GM18499 (cell line): Measurements from ENCODE around the gene GNS.
"Not testable (repeated sequence)": the region's sequence is repeated elsewhere in the genome, so short reads cannot be mapped to it uniquely, and the experiment has no call there.

Experiments
- ATAC-seq: cut with Tn5 transposase; IDR thresholded peaks from one replicate; pipeline ENCODE4 v1.9.1; 2021; ENCODE audit warnings: moderate number of reproducible peaks; ENCODE audit not compliant: insufficient read depth, unreplicated experiment

The GNS gene

GRCh38 chr12:64780531-64781279 is 21.5 kb upstream of the GNS start:
- ATAC-seq: no peak

DNA sequence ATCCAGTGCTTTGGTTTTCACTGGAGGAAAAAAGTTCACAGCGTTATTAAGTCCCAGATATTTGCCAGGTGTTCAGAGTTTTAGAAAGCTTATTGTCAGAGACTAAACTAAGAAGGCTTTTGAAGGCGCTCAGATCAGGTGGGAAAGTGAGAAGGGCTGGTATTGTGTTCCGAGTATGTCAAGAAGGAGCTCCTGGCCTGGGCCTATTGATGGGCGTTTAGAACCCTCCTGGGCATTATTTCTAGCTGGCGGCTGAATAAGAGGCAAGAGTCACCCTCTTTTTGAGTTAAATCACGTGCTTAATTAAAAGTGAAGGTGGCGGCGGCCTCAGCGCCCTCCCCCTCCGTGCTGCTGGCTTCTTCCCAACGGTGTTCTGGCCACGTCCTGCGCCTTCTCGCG is 20.9 kb upstream of the GNS start:
- ATAC-seq: no peak

DNA sequence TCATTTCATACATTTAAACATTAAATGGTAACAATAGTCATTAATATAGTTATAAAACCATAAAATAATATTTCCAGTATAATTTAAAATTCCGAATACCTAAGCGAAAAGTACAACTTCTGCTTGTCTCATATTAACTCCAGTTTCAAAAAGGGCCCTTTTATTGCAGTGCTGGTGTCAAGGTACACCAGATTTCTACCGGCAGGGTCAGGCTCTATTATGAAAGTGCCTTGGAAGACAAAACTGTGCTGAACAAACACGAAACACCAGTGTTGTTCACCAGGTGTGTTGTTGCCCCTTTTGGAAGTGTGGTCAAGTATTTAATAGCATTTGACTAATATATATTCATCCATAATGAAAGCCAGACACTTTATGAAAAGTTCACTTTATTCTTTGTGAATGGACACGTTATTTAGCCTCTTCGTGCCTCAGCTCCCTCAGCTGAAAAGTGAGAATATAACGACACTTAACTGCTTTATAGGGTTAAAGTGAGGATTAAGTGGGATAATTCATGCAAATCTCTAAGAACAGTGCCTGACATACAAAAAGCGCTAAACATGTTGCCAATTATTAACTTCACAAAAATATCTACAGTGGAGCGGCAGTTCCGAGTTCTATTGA is 20.3 kb upstream of the GNS start:
- no peak for ATAC-seq

DNA sequence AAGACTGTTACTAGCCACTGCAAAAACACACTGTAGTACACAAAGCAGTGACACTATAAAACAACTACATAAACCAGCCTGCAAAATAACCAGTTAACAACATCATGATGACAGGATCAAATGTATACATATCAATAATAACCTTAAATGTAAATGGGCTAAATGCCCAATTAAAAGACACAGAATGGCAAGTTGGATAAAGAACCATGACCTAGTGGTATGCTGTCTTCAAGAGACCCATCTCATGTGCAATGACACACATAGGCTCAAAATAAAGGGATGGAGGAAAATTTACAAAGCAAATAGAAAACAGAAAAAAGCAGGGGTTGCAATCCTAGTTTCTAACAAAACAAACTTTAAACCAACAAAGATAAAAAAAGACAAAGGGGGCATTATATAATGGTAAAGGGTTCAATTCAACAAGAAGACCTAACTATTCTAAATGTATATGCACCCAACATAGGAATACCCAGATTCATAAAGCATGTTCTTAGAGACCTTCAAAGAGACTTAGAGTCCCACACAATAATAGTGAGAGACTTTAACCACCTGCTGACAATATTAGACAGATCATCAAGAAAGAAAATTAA is 16.0 kb upstream of the GNS start:
- ATAC-seq: not testable (repeated sequence)

DNA sequence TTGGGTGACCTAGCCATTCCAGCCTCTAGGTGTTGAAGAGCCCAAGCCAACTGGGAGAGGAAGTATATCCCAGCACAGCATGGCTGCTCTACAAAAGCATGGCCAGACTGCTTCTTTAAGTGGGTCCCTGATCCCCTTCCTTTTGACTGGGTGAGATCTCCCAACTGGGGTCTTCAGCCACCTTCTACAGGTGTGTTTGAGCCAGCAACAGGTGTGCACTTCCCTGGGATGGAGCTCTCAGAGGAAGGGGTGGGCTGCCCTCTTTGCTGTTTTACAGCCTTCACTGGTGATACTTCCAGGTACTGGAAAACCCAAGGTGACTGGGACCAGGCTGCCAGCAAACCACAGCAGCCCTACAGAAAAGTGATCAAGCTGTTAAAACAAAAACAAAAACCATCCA is 14.2 kb upstream of the GNS start:
- no peak for ATAC-seq

GRCh38 chr12:64767495-64767894 is 8.3 kb upstream of the GNS start:
- no peak for ATAC-seq

GRCh38 chr12:64760808-64761573 is 1.8 kb upstream of the GNS start:
- no peak for ATAC-seq

DNA sequence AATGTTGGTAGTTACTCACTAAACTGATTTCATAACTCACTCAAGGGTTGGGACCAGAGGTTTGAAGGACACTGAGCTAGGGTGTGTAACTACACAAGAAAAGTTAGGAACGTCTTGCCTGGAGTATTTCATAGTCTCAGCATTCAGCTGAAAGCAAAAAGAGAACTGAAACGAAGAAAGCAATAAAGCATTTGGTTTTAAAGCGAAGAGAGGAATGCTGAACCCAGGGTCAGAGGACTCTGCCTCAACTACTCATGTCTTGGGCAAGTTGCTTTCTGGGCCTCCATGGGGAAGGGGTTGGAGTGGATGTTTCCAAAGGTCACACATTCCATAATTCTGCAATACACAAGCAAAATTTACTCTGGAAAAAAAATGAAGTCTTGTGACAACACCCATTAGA is 1.4 kb downstream of the GNS start:
- ATAC-seq: no peak

DNA sequence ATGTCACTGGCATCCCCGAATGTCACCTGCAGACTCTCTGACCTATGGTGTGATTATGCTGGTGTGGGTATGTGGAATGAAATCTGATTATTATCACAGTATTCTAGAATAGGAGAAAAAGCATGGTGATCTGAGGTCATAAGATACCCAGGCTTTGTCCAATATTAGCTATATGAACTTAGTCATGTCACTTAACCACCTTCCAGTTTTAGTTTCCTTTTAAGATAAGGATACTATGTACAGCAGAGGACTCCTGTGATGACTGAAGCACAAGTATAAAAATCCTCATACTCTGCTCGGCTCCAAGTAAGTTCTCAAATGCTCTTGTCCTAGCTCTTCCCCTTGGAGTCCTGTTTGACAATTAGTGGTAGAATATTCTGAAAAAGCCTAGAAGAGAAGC is 2.8 kb downstream of the GNS start:
- ATAC-seq: no peak

GRCh38 chr12:64753427-64753826 is 5.8 kb downstream of the GNS start:
- no peak for ATAC-seq

GRCh38 chr12:64752833-64753238 is 6.4 kb downstream of the GNS start:
- ATAC-seq: no peak

DNA sequence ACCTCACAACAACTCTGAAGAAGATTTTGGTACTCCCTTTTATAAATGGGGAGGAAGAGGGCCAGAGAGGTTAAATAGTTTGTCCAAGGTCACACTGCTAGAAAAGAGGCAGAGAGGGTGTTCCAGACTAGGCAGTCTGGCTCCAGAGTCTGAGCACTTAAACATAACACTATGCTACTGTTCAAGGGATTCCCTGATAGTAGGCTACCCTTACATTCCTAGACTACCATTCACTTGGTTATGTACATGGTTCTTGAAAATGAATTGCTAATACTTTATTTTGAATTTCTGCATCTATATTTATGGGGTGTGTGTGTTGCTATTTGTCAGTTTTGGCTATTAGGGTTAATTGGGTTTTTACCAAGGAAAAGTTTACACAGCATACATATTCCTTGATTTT is 7.2 kb downstream of the GNS start:
- ATAC-seq: no peak

- ATAC-seq: no peak
These were observed 9.6 kb downstream of the GNS start for GRCh38 chr12:64749461-64750200.

- ATAC-seq: no peak
These were observed 11.5 kb downstream of the GNS start for GRCh38 chr12:64747695-64748094.

GRCh38 chr12:64746663-64747062 is 12.5 kb downstream of the GNS start:
- ATAC-seq: no peak

DNA sequence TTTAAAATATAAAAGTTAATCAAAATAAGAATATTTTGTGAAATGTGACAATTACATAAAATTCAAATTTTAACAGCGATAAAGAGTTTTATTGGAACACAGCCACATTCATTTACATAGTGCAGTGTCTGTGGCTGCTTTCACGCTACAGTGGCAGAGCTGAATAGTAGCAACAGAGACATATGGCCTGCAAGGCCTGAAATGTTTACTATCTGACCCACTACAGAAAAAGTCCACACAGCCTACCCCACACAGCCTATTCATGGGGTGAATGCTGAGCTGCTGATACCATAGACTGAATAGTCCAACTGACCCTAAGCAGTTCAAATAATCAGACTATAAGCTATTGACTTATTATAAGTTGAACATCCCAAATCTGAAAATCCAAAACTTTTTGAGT is 13.2 kb downstream of the GNS start:
- no peak for ATAC-seq

GRCh38 chr12:64745259-64745807 is 13.9 kb downstream of the GNS start:
- no peak for ATAC-seq

GRCh38 chr12:64744422-64745258 is 14.6 kb downstream of the GNS start:
- ATAC-seq: no peak

DNA sequence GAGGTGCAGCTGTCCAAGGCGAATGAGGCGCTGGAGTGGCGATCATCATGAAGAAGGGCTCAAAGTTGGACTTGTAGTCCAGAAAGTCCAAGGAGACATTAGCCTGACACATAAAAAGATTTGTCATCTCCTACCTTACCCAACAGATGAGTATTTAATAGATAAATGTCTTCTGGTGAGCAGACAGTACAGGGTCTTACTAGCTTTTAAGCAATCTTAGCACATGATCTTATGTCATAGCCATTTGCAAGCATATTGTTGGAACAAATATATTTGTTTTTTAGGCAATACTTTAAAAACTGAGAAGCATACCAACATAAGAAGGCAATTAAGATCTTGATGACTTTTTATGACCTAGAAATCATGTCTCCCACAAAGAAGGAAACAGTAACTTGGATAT is 16.0 kb downstream of the GNS start:
- no peak for ATAC-seq
